Osteocyte (in vitro differentiated cells): ENCODE measurements around the gene MED23. TPM values are rescaled to one million over a fixed set of nuclear protein-coding genes. Genes with fewer than 3 reads are reported as not detected.

Source experiments
- DNase-seq: peaks from one replicate; pipeline ENCODE4 v3.0.0; 2021; ENCODE audit warnings: mixed read lengths; ENCODE audit not compliant: unreplicated experiment; ENCODE audit errors: extremely low spot score
- H3K27ac Mint-ChIP-seq: one replicate; pipeline ENCODE4 v1.8.0; 2021; ENCODE audit warnings: mild to moderate bottlenecking, mixed read lengths; ENCODE audit not compliant: unreplicated experiment
- H3K27me3 Mint-ChIP-seq: one replicate; pipeline ENCODE4 v1.8.0; 2021; ENCODE audit warnings: mixed read lengths; ENCODE audit not compliant: unreplicated experiment
- H3K36me3 Mint-ChIP-seq: one replicate; pipeline ENCODE4 v1.8.0; 2021; ENCODE audit warnings: mixed read lengths; ENCODE audit not compliant: unreplicated experiment
- H3K4me1 Mint-ChIP-seq: one replicate; pipeline ENCODE4 v1.8.0; 2021; ENCODE audit warnings: mixed read lengths; ENCODE audit not compliant: unreplicated experiment
- H3K4me3 Mint-ChIP-seq: one replicate; pipeline ENCODE4 v1.8.0; 2021; ENCODE audit warnings: mild to moderate bottlenecking, moderate library complexity, mixed read lengths; ENCODE audit not compliant: unreplicated experiment
- H3K9me3 Mint-ChIP-seq: one replicate; pipeline ENCODE4 v1.8.0; 2021; ENCODE audit warnings: mixed read lengths; ENCODE audit not compliant: unreplicated experiment
- CTCF ChIP-seq: fragments of 200-600 bp; sonication (generic); IDR thresholded peaks from 2 replicates; pipeline ENCODE4 v1.5.0; 2021; ENCODE audit warnings: antibody characterized with exemption, mild to moderate bottlenecking, moderate library complexity
- total RNA-seq: library from RNA; stranded (reverse); gene quantifications from 2 replicates; pipeline ENCODE4 v1.2.1, GENCODE V29; 2021

MED23 gene
- total RNA-seq, 1 donor from 2014 or later: 33.3 TPM

GRCh38 chr6:131565056-131565455, 63.0 kb downstream of the MED23 start:
- Mint-ChIP-seq H3K27ac (no peak overlapping the region), H3K9me3 (peaks cover 6% of the 10 kb centered on the region), H3K36me3 (no peaks in the 10 kb centered on the region), H3K4me3 (no peak overlapping the region), H3K27me3 (peaks cover 19% of the 10 kb centered on the region), H3K4me1 (no peaks in the 10 kb centered on the region)
- no peak for DNase-seq
- TF ChIP-seq CTCF: no peak

- Mint-ChIP-seq H3K27me3 (peaks cover 19% of the 10 kb centered on the region), H3K9me3 (peaks cover 6% of the 10 kb centered on the region), H3K27ac (no peak overlapping the region), H3K36me3 (no peaks in the 10 kb centered on the region), H3K4me1 (no peaks in the 10 kb centered on the region), H3K4me3 (no peak overlapping the region)
- no peak for TF ChIP-seq CTCF
- no peak for DNase-seq
Observed at GRCh38 chr6:131561925-131562707, 65.9 kb downstream of the MED23 start.

- Mint-ChIP-seq H3K9me3 (no peaks in the 10 kb centered on the region), H3K36me3 (no peaks in the 10 kb centered on the region), H3K4me1 (no peaks in the 10 kb centered on the region), H3K27ac (no peak overlapping the region), H3K27me3 (peaks cover 30% of the 10 kb centered on the region), H3K4me3 (no peak overlapping the region)
- no peak for DNase-seq
- no peak for TF ChIP-seq CTCF
Observed at GRCh38 chr6:131558922-131559321, 69.1 kb downstream of the MED23 start.

GRCh38 chr6:131555992-131556391, 72.0 kb downstream of the MED23 start:
- Mint-ChIP-seq H3K36me3 (no peaks in the 10 kb centered on the region), H3K4me3 (no peak overlapping the region), H3K9me3 (no peaks in the 10 kb centered on the region), H3K27me3 (peaks cover 24% of the 10 kb centered on the region), H3K4me1 (no peaks in the 10 kb centered on the region), H3K27ac (no peak overlapping the region)
- DNase-seq: no peak
- no peak for TF ChIP-seq CTCF

GRCh38 chr6:131552572-131552971, 75.5 kb downstream of the MED23 start:
- Mint-ChIP-seq H3K9me3 (no peaks in the 10 kb centered on the region), H3K27me3 (peaks cover 36% of the 10 kb centered on the region), H3K36me3 (no peaks in the 10 kb centered on the region), H3K4me1 (no peaks in the 10 kb centered on the region), H3K27ac (no peak overlapping the region), H3K4me3 (no peak overlapping the region)
- DNase-seq: no peak
- no peak for TF ChIP-seq CTCF
